Putamen (tissue), 1 donor: Measurements from ENCODE around the gene AKAP9.
"Not testable (repeated sequence)": the region's sequence is repeated elsewhere in the genome, so short reads cannot be mapped to it uniquely, and the experiment has no call there.

Source experiments
- DNase-seq: peaks from one replicate; pipeline ENCODE4 v3.0.0-alpha.2; 2016; ENCODE audit warnings: low spot score

Gene AKAP9

GRCh38 chr7:92064438-92065029, 123.9 kb downstream of the AKAP9 start:
- DNase-seq: no peak

GRCh38 chr7:92071032-92071431, 130.4 kb downstream of the AKAP9 start:
- no peak for DNase-seq

DNA sequence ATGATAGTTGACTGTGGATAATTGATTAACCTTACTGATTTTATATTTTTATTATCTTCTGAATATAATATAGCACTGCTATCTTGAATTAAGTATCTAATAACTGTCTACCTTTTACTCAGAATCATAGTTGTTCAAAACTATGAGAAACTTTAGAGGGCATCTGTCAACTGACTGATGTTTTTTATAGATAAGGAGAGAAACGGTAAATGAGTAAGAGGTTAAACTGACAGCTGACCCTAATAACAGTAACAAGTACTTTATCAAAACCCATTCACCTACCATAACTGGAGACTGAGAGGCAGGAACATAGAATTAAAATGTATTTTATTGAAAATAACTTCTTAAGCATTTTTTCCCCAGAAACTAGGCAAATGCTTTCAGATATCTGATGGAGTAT, 131.5 kb downstream of the AKAP9 start:
- no peak for DNase-seq

DNA sequence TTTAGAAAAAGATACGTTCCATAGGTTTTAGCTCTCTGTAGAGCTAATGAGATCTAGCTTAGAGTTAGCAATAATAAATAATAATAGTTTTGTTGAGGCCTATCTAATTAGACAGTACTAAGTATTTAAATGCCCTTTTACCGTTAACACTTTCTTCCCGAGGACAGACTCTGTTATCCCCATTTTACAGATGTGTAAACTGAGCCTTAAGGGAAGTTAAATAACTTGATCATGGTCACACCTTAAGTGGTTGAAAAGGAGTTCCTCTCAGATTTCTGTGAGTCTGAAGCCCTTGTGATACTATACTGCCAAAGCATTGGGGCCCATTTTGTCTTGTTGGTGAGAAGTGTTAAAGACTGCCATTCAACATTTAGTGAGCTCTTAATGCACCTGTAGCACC, 132.0 kb downstream of the AKAP9 start:
- no peak for DNase-seq

GRCh38 chr7:92075455-92076158, 134.9 kb downstream of the AKAP9 start:
- DNase-seq: no peak

DNA sequence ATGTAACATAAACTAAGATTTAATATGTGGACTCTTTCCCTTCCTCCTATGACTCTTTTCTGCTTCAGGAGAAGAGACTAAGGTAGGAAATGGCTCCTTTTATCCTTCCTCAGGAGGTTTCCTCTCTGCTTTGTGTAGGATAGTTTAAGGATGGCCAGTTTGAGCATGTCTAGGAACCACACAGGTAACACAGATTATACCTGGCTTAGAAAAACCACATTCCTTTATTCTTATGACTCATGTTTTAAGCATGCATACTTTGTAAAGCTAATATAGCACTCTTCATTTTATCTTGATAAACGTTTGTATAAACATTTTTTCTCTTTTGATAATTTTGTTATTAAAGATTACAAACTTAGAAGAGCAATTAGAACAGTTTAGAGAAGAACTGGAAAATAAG, 135.8 kb downstream of the AKAP9 start:
- DNase-seq: no peak

DNA sequence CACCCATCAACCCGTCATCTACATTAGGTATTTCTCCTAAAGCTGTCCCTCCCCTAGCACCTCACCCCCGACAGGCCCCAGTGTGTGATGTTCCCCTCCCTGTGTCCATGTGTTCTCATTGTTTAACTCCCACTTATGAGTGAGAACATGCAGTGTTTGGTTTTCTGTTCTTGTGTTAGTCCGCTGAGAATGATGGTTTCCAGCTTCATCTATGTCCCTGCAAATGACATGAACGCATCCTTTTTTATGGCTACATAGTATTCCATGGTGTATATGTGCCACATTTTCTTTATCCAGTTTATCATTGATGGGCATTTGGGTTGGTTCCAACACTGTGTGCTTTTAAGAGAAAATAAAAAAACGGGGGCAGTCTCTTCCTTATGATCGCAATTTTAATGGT, 143.3 kb downstream of the AKAP9 start:
- not testable (repeated sequence) for DNase-seq

GRCh38 chr7:92088266-92088665, 147.6 kb downstream of the AKAP9 start:
- DNase-seq: no peak

- no peak for DNase-seq
Observed at GRCh38 chr7:92092210-92092609, 151.5 kb downstream of the AKAP9 start.

DNA sequence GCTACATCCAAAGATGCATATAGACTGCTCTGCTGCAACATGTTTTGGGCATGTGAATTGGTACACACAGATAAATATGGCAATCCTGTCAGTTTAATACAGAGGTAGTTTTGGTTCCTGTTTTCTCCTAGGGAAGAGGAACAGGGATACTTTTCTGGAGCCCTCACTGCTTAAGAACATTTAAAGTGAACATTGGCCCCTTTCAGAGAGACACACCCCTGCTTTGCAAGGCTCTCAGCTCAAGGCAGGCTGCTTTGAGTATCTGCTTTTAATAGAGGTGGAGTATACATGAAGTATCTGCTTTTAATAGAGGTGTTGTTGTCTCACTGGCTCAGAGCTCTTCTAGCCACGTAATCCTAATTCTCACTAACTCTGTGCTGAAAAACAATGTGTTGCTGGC, 154.7 kb downstream of the AKAP9 start:
- DNase-seq: no peak

DNA sequence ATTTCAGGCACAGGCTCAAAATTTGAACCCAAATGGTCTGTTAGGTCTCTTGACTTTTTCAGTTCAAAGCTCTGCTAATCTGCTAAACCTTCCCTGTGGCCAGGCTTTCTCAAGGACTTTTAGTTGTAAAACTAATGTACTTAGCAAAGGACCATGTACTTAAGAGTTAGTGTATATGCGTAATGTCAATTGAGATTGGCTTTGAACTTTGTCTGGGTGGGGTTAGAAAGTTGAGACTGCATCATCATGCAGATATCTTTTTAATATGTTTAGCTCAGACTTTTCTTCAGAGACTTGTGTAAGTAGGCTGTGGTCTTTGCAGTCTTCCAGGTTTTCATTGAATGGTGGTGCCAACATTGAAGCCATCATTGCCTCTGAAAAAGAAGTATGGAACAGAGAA, 159.9 kb downstream of the AKAP9 start:
- DNase-seq: no peak

GRCh38 chr7:92102862-92103261, 162.2 kb downstream of the AKAP9 start:
- DNase-seq: not testable (repeated sequence)

- no peak for DNase-seq
Observed at GRCh38 chr7:92108821-92109220, 168.2 kb downstream of the AKAP9 start.

GRCh38 chr7:92110857-92111256, 170.2 kb downstream of the AKAP9 start:
- no peak for DNase-seq

DNA sequence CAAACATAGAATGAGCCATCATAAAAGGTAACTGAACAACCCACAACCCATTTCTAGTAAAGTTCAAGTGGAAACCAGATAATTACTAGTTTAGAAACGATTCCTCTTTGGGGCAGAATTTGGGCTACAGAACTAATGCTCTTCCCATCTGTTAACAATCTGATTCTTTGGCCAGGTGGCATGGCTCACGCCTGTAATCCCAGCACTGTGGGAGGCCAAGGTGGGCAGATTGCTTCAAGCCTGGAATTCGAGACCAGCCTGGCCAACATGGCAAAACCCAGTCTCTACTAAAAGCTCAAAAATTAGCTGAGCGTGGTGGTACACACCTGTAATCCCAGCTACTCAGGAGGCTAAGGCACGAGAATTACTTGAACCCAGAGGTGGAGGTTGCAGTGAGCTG, 175.2 kb downstream of the AKAP9 start:
- DNase-seq: no peak

GRCh38 chr7:92116949-92117348, 176.3 kb downstream of the AKAP9 start:
- no peak for DNase-seq

- DNase-seq: no peak
Observed at GRCh38 chr7:92119213-92119759, 178.6 kb downstream of the AKAP9 start.

DNA sequence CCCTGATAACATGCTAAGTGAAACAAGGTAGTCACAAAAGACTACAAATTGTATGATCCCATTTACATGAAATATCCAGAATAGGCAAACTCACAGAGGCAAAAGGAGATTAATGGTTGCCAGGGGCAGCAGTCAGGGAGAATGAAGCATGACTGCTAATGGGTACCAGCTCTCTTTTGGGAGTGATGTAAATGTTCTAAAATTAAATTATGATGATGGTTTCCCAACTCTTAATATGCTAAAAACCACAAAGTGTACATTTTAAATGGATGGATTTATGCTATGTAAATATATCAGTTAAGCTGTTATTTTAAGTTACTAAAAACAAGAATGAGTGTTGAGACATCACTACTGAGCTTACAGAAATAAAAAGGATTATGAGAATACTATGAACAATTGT, 181.0 kb downstream of the AKAP9 start:
- no peak for DNase-seq

DNA sequence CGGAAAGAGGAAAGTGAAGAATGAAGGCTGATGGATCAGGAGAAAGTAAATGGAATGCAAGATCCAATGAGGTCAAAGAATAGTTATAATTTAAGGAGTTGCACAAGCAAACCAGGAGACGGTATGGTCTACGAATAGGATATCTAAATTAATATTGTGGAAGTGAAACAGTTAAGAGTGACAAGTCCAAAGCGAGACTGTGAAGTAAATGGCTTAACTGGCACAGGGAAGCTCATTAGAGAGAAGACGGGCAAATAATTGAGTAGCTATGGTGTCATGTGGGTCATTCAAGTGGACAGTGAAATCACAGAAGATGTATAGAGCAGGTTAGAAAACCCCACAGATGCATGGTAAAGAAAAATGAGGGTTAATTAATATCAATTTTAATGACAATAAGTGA, 190.4 kb downstream of the AKAP9 start:
- DNase-seq: no peak

GRCh38 chr7:92131764-92132330, 191.2 kb downstream of the AKAP9 start:
- no peak for DNase-seq

- no peak for DNase-seq
Observed at GRCh38 chr7:92133133-92133736, 192.6 kb downstream of the AKAP9 start.

DNA sequence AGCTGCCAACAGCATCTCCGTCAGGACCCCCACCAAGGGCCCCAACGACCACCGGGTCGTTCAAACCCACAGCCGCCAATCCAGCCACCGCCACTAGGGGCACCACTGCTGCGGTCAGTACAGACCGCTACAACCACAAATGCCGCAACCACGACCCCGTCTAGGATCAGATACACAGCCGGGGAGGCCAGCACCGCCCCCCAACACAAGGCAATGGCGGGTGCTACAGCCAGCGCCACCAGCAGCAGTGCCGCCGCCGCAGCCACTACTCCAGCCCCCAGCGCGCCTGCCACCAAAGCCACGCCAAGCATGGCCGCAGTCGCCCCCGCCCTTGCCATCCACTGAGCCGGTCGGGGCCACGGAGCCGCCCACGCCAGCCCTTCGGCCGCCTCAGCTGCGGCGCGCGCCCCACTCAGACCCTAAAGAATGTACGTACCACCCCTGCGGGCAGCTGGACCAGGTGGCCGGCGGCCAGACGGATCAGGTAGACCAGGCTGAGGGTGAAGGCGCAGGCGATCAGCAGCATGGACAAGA, 193.1 kb downstream of the AKAP9 start:
- DNase-seq: peak; percentile 48
